Mesenchymal stem cell (in vitro differentiated cells and primary cell): ENCODE results near the gene DOCK3.

ENCODE experiments used
- DNase-seq: peaks from one replicate; pipeline ENCODE4 v3.0.0-alpha.2; 2013
- H2AFZ ChIP-seq: one replicate; pipeline ENCODE4 v1.6.1; 2013; ENCODE audit warnings: low read depth, mild to moderate bottlenecking, control low read depth, inconsistent platforms, low read length, moderate library complexity
- H2AK5ac ChIP-seq: 2 replicates; pipeline ENCODE4 v1.6.1; 2013; ENCODE audit warnings: low read length, moderate library complexity, mild to moderate bottlenecking, inconsistent platforms; ENCODE audit not compliant: severe bottlenecking
- H2BK120ac ChIP-seq: one replicate; pipeline ENCODE4 v1.6.1; 2013; ENCODE audit warnings: low read depth, mild to moderate bottlenecking, inconsistent platforms, low read length, moderate library complexity
- H2BK12ac ChIP-seq, 2 experiments: one replicate each; pipeline ENCODE4 v1.6.1; 2013; ENCODE audit warnings: inconsistent platforms in 2 of 2, low read length in 2 of 2, mild to moderate bottlenecking in 2 of 2, moderate library complexity in 2 of 2, control low read depth in 1 of 2
- H2BK15ac ChIP-seq: one replicate; pipeline ENCODE4 v1.6.1; 2013; ENCODE audit warnings: mild to moderate bottlenecking, low read depth, inconsistent platforms; ENCODE audit not compliant: poor library complexity, severe bottlenecking
- H2BK5ac ChIP-seq: 2 replicates; pipeline ENCODE4 v1.6.1; 2013; ENCODE audit warnings: low read depth, mild to moderate bottlenecking, low read length, control low read depth, inconsistent platforms; ENCODE audit not compliant: poor library complexity, severe bottlenecking
- H3K14ac ChIP-seq, 2 experiments: one replicate each; pipeline ENCODE4 v1.6.1; 2013; ENCODE audit warnings: inconsistent platforms in 2 of 2, low read length in 2 of 2, control low read depth in 1 of 2, mild to moderate bottlenecking in 1 of 2, moderate library complexity in 1 of 2
- H3K18ac ChIP-seq, 2 experiments: one replicate each; pipeline ENCODE4 v1.6.1; 2013; ENCODE audit warnings: inconsistent platforms in 2 of 2, low read length in 2 of 2, control low read depth in 1 of 2, low read depth in 1 of 2, mild to moderate bottlenecking in 1 of 2
- H3K23ac ChIP-seq, 2 experiments: one replicate each; pipeline ENCODE4 v1.6.1; 2013; ENCODE audit warnings: inconsistent platforms in 2 of 2, low read length in 2 of 2, mild to moderate bottlenecking in 2 of 2, moderate library complexity in 2 of 2, control low read depth in 1 of 2
- H3K27ac ChIP-seq: 2 replicates; pipeline ENCODE4 v1.5.1; 2013; ENCODE audit warnings: mild to moderate bottlenecking, moderate library complexity, low read length, control low read depth, inconsistent platforms; ENCODE audit not compliant: poor library complexity, severe bottlenecking
- H3K27me3 ChIP-seq, 2 experiments: 2 replicates each; pipeline versions ENCODE4 v1.6.1 to v1.7.0; 2013; ENCODE audit warnings: low read length in 2 of 2, mild to moderate bottlenecking in 2 of 2, moderate library complexity in 2 of 2, control low read depth in 1 of 2, inconsistent platforms in 1 of 2; ENCODE audit not compliant: control insufficient read depth in 1 of 2, insufficient read depth in 1 of 2
- H3K36me3 ChIP-seq, 2 experiments: 2 replicates each; pipeline versions ENCODE4 v1.6.1 to v1.7.0; 2013; ENCODE audit warnings: low read length in 2 of 2, control low read depth in 1 of 2, inconsistent platforms in 1 of 2, low read depth in 1 of 2, mild to moderate bottlenecking in 1 of 2; ENCODE audit not compliant: insufficient read depth in 2 of 2, control insufficient read depth in 1 of 2
- H3K4ac ChIP-seq, 2 experiments: one replicate each; pipeline ENCODE4 v1.6.1; 2013; ENCODE audit warnings: inconsistent platforms in 2 of 2, low read length in 2 of 2, mild to moderate bottlenecking in 2 of 2, moderate library complexity in 2 of 2, control low read depth in 1 of 2, low read depth in 1 of 2
- H3K4me1 ChIP-seq: 2 replicates; pipeline ENCODE4 v1.6.1; 2013; ENCODE audit warnings: low read depth, low read length, control low read depth; ENCODE audit not compliant: control insufficient read depth, insufficient read depth
- H3K4me2 ChIP-seq: 2 replicates; pipeline ENCODE4 v1.6.1; 2013; ENCODE audit warnings: low read length, mild to moderate bottlenecking, inconsistent platforms; ENCODE audit not compliant: poor library complexity, severe bottlenecking
- H3K4me3 ChIP-seq, 2 experiments: 2 replicates each; pipeline versions ENCODE4 v1.5.1 to v1.7.0; 2013; ENCODE audit warnings: low read length in 2 of 2, mild to moderate bottlenecking in 2 of 2, control low read depth in 1 of 2, low read depth in 1 of 2; ENCODE audit not compliant: insufficient read depth in 1 of 2
- H3K79me1 ChIP-seq: replicated peaks from 2 replicates; pipeline ENCODE4 v1.6.1; 2013; ENCODE audit warnings: mild to moderate bottlenecking, control low read depth, low read length, inconsistent platforms; ENCODE audit not compliant: poor library complexity, severe bottlenecking
- H3K9ac ChIP-seq: 2 replicates; pipeline ENCODE4 v1.7.0; 2013; ENCODE audit warnings: mild to moderate bottlenecking, low read length, moderate library complexity
- H3K9me3 ChIP-seq: 2 replicates; pipeline ENCODE4 v1.7.0; 2013; ENCODE audit warnings: mild to moderate bottlenecking, low read length; ENCODE audit not compliant: control insufficient read depth
- H4K8ac ChIP-seq: one replicate; pipeline ENCODE4 v1.6.1; 2013; ENCODE audit warnings: inconsistent platforms, mild to moderate bottlenecking, low read length, moderate library complexity
- H4K91ac ChIP-seq: one replicate; pipeline ENCODE4 v1.6.1; 2013; ENCODE audit warnings: mild to moderate bottlenecking, low read length, inconsistent platforms
- WGBS: methylation state at CpG from one replicate; pipeline ENCODE4 v1.1.7; 2013; ENCODE audit warnings: mixed read lengths; 5-methylcytosine and 5-hydroxymethylcytosine counted together

DOCK3 gene

GRCh38 chr3:51268132-51268531, 593.4 kb downstream of the DOCK3 start:
- H3K79me1 ChIP-seq, result no peaks in the 10 kb centered on the region
- H2AK5ac ChIP-seq, result no peak overlapping the region
- no peak for DNase-seq
- H2BK5ac ChIP-seq, result no peak overlapping the region
- no peak overlapping the region for H2BK120ac ChIP-seq
- H3K4me2 ChIP-seq, result no peak overlapping the region
- no peak overlapping the region for H2BK12ac ChIP-seq
- H2AFZ ChIP-seq, result no peak overlapping the region
- H3K23ac ChIP-seq, result no peak overlapping the region
- no peaks in the 10 kb centered on the region for H3K9me3 ChIP-seq
- H3K36me3 ChIP-seq, result no peaks in the 10 kb centered on the region
- H3K27me3 ChIP-seq, result no peaks in the 10 kb centered on the region
- H4K91ac ChIP-seq, result no peak overlapping the region
- no peak overlapping the region for H3K18ac ChIP-seq
- no peak overlapping the region for H3K27ac ChIP-seq
- no peak overlapping the region for H3K4ac ChIP-seq
- H3K4me3 ChIP-seq, result no peak overlapping the region
- H2BK15ac ChIP-seq, result no peak overlapping the region
- no peak overlapping the region for H3K9ac ChIP-seq
- H3K4me1 ChIP-seq, result no peaks in the 10 kb centered on the region
- H4K8ac ChIP-seq, result no peak overlapping the region
- H3K14ac ChIP-seq, result no peak overlapping the region

DNA sequence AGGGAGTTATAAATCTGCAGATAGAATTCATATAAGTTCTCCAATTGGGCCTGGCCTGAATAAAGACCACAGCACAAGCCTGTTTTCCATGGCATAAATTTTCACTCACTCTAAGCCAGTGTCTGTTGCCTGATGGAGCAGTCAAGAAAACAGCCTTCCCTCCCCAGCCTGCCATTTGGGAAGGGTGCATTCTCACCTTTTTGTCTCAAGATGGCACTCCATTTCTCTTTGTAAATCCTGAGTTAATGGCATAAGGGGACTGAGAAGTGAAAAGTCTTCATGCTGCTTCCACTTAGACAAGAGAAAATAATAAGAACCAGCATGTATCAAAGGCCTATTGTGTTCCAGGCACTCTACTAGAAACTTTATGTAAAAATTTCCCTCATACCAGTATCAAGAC, 594.7 kb downstream of the DOCK3 start:
- Histone ChIP-seq H3K4me2 (no peak overlapping the region), H2AFZ (no peak overlapping the region), H3K4me1 (no peaks in the 10 kb centered on the region), H4K91ac (no peak overlapping the region), H3K9ac (no peak overlapping the region), H3K27me3 (no peaks in the 10 kb centered on the region), H3K4me3 (no peak overlapping the region), H2BK15ac (no peak overlapping the region), H3K4ac (no peak overlapping the region), H3K14ac (no peak overlapping the region), H2AK5ac (no peak overlapping the region), H4K8ac (no peak overlapping the region), H2BK5ac (no peak overlapping the region), H2BK120ac (no peak overlapping the region), H3K79me1 (no peaks in the 10 kb centered on the region), H3K36me3 (no peaks in the 10 kb centered on the region), H3K18ac (no peak overlapping the region), H3K27ac (no peak overlapping the region), H3K23ac (no peak overlapping the region), H3K9me3 (no peaks in the 10 kb centered on the region), H2BK12ac (no peak overlapping the region)
- DNase-seq, result no peak

DNA sequence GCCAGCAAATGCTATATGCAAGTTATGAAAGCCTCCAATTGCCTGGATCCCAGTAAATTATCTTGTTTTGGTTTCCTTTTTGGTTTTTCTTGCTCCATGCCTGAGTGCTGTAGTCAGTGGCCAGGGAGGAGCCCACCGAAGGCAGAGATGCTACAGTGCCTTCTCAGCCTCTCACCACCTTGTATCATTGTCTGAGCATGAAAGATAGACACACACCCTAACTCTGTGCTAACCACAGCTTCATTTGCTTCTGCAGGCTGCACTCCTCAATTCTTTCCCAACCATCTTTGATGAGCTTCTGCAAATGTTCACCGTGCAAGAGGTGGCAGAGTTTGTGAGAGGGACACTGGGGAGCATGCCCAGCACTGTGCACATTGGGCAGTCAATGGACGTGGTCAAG, 595.8 kb downstream of the DOCK3 start:
- DNase-seq, result no peak
- WGBS, result 55% methylated on average over 3 of the region's 3 CpGs
- no peak overlapping the region for H2BK12ac ChIP-seq
- no peak overlapping the region for H3K18ac ChIP-seq
- H3K36me3 ChIP-seq, result no peaks in the 10 kb centered on the region
- H2AFZ ChIP-seq, result no peak overlapping the region
- H3K9ac ChIP-seq, result no peak overlapping the region
- H3K27ac ChIP-seq, result no peak overlapping the region
- no peak overlapping the region for H4K8ac ChIP-seq
- no peak overlapping the region for H3K4ac ChIP-seq
- H3K23ac ChIP-seq, result no peak overlapping the region
- H4K91ac ChIP-seq, result peak overlapping the region; percentile 27
- H2BK120ac ChIP-seq, result no peak overlapping the region
- no peaks in the 10 kb centered on the region for H3K4me1 ChIP-seq
- H3K4me2 ChIP-seq, result no peak overlapping the region
- no peaks in the 10 kb centered on the region for H3K79me1 ChIP-seq
- no peaks in the 10 kb centered on the region for H3K27me3 ChIP-seq
- no peak overlapping the region for H3K4me3 ChIP-seq
- H3K14ac ChIP-seq, result no peak overlapping the region
- H2BK15ac ChIP-seq, result no peak overlapping the region
- H2BK5ac ChIP-seq, result no peak overlapping the region
- no peaks in the 10 kb centered on the region for H3K9me3 ChIP-seq
- no peak overlapping the region for H2AK5ac ChIP-seq

- Histone ChIP-seq H3K4me3 (no peak overlapping the region), H3K27ac (no peak overlapping the region), H2BK12ac (no peak overlapping the region), H3K23ac (no peak overlapping the region), H3K9me3 (no peaks in the 10 kb centered on the region), H2BK15ac (no peak overlapping the region), H4K8ac (no peak overlapping the region), H3K14ac (no peak overlapping the region), H3K18ac (no peak overlapping the region), H2AK5ac (no peak overlapping the region), H3K4me1 (no peaks in the 10 kb centered on the region), H2BK120ac (no peak overlapping the region), H3K9ac (no peak overlapping the region), H2AFZ (no peak overlapping the region), H3K79me1 (no peaks in the 10 kb centered on the region), H2BK5ac (no peak overlapping the region), H3K36me3 (no peaks in the 10 kb centered on the region), H3K27me3 (no peaks in the 10 kb centered on the region), H4K91ac (no peak overlapping the region), H3K4me2 (no peak overlapping the region), H3K4ac (no peak overlapping the region)
- DNase-seq, result no peak
- 50% methylated on average over 1 of the region's 1 CpG for WGBS
Measured at GRCh38 chr3:51271172-51271571, 596.4 kb downstream of the DOCK3 start.
